ENCODE measurements around the gene TMEM39B.
"Not testable (repeated sequence)": the region's sequence is repeated elsewhere in the genome, so short reads cannot be mapped to it uniquely, and the experiment has no call there.

TMEM39B gene

GRCh38 chr1:32113436-32113835 is 40.7 kb downstream of the TMEM39B start:
- not testable (repeated sequence) for DNase-seq (ENCODE audit: low spot score)

DNA sequence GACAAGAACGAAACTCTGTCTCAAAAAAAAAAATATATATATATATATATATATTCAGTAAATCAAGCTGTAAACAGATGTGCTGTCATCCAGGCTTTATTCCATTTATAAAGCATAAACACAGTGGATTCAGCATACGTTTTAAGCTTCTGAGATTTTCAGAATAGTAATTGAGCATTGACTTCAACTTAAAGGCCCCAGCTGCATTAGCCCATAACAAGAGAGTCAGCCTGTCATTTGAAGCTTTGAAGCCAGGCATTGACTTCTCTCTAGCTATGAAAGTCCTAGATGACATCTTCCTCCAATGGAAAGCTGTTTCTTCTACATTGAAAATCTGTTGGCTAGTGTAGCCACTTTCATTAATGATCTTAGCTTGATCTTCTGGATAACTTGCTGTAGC is 41.7 kb downstream of the TMEM39B start:
- no peak for DNase-seq (ENCODE audit: low spot score)

GRCh38 chr1:32115496-32115895 is 42.8 kb downstream of the TMEM39B start:
- DNase-seq (ENCODE audit: low spot score): no peak

DNA sequence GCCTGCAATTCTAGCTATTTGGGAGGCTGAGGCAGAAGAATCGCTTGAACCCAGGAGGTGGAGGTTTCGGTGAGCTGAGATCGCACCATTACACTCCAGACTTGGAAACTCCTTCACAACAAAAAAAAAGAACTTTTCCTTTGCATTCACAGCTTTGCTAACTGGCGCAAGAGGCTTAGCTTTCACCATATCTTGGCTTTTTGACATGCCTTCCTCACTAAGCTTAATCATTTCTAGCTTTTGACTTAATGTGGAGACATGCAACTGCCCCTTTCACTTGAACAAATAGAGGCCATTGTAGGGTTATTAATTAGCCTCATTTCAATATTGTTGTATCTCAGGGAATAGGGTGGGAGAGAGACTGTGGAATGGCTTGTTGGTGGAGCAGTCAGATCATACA is 43.8 kb downstream of the TMEM39B start:
- DNase-seq (ENCODE audit: low spot score): no peak

DNA sequence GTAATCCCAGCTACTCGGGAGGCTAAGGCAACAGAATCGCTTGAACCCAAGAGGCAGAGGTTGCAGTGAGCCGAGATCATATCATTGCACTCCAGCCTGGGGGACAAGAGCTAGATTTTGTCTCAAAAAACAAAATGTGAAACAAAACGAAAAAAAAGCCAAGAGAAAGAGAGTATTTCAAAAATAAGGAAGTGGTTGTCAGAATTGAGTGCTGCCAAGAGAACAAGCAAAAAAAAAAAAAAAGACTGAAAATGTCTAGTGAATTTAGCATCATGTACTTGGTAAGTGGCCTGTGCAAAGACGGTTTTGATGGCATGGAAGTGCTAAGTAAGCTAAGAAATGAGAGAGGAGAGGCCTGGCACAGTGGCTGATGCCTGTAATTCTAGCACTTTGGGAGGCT is 49.4 kb downstream of the TMEM39B start:
- no peak for DNase-seq (ENCODE audit: low spot score)

DNA sequence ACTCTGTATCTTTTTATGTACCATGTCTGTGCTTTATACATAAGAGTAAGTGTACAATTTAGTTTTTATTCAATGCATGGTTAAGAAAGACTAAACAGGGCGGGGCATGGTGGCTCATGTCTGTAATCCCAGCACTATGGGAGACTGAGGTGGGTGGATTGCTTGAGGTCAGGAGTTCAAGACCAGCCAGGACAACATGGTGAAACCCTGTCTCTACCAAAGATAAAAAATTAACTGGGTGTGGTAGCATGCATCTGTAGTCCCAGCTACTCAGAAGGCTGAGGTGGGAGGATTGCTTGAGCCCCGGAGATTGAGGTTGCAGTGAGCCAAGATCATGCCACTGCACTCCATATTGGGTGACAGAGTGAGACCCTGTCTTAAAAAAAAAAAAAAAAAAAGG is 50.6 kb downstream of the TMEM39B start:
- DNase-seq (ENCODE audit: low spot score): not testable (repeated sequence)

DNA sequence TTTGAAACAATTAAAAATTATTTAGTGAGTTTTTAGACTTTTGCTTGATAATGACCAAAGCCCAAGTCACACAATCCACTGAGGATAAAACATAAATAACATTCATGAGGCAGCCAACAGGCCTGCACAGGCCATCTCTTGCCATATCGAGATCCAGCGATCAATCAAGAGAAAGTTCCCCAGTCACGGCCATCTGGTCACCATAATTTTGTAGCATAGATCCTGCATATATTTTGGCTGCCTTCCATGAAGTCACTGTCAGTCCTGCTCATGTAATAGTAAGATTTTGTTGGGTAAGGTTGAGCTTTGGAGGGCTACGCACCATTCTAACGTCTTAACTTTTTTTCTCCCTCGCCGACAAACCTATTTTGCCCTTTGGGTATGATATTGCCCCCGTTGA is 52.6 kb downstream of the TMEM39B start:
- DNase-seq (ENCODE audit: low spot score): no peak

DNA sequence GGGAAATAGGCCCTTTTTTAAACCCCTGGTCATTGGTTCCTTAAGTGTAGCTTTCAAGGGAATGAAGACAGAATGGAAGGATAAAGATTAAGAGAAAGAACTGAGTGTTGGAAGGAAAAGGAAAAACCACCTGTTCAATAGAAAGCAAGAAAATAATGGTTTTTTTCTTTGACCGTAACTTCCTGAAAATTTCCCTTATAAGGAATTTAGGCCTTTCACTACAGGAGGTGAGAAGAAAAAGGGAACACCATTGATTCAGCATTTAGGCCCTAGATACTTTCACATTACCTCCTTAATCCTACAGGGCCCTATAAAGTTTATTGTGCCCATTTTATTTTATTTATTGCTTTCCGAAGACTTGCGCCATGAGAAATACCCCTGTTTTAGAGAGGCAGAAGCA is 54.0 kb downstream of the TMEM39B start:
- no peak for DNase-seq (ENCODE audit: low spot score)

DNA sequence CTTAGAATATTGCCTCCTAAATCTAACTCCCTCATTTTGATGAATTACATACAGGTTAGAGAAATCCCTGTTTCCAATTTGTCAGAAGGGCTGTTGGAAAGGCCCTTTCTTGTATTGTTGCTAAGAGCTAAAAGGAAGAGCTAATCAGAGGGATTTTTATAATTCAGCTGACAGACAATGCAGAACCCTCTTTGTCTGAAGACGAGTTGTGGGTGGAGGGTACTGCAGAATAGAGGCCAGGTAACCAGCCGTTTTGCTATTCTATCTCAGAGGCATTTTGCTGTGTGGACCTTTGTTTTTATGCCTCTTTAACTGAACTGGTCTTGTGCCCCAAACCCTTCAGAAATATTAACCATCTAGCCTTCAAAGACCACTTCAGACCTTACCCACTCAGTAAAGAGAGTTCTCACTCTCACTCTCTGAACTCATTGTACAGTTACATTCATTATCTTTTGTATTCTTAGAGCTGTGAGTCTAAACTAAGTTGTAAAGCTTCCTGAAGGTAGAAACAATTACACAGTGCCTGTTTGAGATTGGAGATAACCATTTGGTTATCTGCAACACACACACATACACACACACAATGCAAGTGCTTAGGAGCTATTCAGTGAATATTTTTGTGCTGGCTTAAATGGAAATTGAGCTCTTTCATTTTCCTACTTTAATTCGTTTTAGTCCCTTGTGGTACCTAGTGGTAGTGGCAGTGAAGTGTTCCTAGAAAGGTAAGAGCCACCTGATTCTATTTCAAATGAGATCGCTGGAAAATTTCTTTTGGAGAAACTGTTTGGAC is 54.9 kb downstream of the TMEM39B start:
- DNase-seq (ENCODE audit: low spot score): no peak

DNA sequence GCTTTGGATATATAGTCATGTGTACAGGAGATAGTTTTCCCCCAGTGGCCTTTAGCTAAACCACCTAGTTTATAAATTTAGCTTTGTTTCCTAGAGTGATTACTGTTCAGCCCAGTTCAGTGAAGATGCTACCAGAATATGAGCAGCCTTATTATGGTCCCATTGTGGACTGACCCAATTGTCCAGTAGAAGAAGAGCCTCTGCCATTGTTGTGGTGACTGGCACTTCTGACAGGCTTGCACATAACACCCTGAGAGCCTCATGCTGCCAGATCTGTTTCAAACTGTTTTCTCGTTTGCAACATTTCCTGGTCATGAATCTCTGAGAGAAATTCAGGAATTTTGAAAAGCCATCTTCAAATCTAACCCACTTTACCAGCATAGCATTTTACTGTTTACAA is 55.7 kb downstream of the TMEM39B start:
- no peak for DNase-seq (ENCODE audit: low spot score)

DNA sequence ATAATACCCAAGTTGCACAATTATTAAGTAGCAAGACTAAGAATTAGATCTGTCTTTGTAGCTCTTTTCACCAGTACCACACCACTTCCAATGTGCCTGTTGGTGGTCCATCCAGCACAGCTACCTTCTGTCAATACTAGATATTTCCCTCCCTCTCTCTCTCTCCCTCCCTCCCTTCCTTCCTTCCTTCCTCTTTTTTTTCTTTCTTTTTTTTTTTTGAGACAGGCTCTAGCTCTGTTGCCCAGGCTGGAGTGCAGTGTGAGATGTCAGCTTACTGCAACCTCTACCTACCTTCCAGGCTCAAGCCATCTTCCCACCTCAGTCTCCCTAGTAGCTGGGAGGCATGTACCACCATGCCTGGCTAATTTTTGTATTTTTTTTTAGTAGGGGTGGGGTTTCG is 56.2 kb downstream of the TMEM39B start:
- DNase-seq (ENCODE audit: low spot score): no peak

DNA sequence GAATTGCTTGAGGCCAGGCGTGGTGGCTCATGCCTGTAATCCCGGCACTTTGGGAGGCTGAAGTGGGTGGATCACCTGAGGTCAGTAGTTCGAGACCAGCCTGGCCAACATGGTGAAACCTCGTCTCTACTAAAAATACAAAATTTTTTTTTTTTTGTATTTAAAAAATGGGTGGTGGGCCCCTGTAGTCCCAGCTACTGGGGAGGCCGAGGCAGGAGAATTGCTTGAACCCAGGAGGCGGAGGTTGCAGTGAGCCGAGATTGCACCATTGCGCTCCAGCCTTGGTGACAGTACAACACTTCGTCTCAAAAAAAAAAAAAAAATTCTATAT is 61.2 kb downstream of the TMEM39B start:
- not testable (repeated sequence) for DNase-seq (ENCODE audit: low spot score)

DNA sequence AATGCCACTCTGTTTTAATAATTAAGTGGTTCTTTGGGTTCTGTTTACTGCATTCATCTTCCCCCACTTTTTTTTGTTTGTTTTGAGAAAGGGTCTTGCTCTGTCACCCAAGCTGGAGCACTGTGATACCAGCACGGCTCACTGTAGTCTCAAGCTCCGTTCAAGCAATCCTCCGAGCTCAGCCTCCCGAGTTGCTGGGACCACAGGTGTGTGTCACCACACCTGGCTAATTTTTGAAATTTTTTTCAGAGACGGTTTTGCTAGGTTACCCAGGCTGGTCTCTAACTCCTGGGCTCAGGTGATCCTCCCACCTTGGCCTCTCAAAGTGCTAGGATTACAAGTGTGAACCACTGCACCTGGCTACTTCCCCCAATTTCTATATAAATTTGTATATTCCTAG is 64.4 kb downstream of the TMEM39B start:
- no peak for DNase-seq (ENCODE audit: low spot score)

DNA sequence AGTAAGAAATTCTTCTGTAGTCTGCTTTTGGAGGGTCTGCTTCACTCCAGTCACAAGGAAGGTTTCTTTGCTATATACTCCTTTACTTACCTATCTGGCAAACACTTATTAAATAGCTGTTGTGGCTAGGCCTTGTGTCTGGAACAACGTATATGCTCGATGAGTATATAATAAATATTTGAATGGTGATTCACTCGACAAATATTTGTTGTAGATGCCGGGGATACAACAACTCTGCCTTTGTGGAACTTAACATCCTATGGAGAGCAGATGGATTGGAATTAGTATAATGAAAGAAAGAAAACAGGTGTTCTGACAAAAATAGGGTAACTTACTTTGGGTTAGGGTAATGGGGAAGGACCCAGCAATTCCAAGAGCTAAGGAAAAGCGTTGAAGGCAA is 66.2 kb downstream of the TMEM39B start:
- no peak for DNase-seq (ENCODE audit: low spot score)

- DNase-seq (ENCODE audit: low spot score): peak; percentile 97
Observed at GRCh38 chr1:32142446-32143301, 69.9 kb downstream of the TMEM39B start.

GRCh38 chr1:32143302-32143695 is 70.6 kb downstream of the TMEM39B start:
- not testable (repeated sequence) for DNase-seq (ENCODE audit: low spot score)

GRCh38 chr1:32144033-32144432 is 71.3 kb downstream of the TMEM39B start:
- no peak for DNase-seq (ENCODE audit: low spot score)

GRCh38 chr1:32147799-32148198 is 75.1 kb downstream of the TMEM39B start:
- DNase-seq (ENCODE audit: low spot score): not testable (repeated sequence)

DNA sequence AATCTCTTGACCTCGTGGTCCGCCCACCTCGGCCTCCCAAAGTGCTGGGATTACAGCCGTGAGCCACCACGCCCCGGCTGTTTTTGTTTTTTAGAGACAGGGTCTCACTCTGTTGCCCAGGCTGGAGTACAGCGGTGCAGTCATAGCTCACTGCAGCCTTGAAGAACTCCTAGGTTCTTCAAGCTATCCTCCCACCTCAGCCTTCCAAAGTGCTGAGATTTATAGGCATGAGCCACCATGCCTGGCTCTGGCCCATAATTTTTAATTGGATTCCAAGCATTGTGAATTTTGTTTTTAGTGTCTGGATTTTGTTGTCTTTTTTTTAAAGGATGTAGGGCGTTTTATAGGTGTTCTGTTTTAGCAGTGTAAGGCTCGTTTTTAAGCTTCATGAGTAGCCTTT is 78.1 kb downstream of the TMEM39B start:
- no peak for DNase-seq (ENCODE audit: low spot score)

GRCh38 chr1:32151319-32151787 is 78.6 kb downstream of the TMEM39B start:
- DNase-seq (ENCODE audit: low spot score): peak; percentile 62

Data from AG08395 (cell line).